Parathyroid adenoma (tissue), 2 donors: Measurements from ENCODE around the gene STPG4.

Source experiments
- H2AFZ ChIP-seq: fragments of 300-600 bp; sonication (generic); one replicate; pipeline ENCODE4 v1.7.0; 2017; ENCODE audit warnings: antibody characterized with exemption, mild to moderate bottlenecking
- H3K27ac ChIP-seq: fragments of 300-600 bp; sonication (generic); one replicate; pipeline ENCODE4 v1.7.0; 2017
- H3K27me3 ChIP-seq: fragments of 300-600 bp; sonication (generic); one replicate; pipeline ENCODE4 v1.7.0; 2017; ENCODE audit warnings: low read length; ENCODE audit not compliant: control insufficient read depth, insufficient read depth
- H3K36me3 ChIP-seq: fragments of 300-600 bp; sonication (generic); one replicate; pipeline ENCODE4 v1.7.0; 2017; ENCODE audit warnings: low read length; ENCODE audit not compliant: control insufficient read depth, insufficient read depth
- H3K4me1 ChIP-seq: fragments of 300-600 bp; sonication (generic); one replicate; pipeline ENCODE4 v1.7.0; 2017; ENCODE audit warnings: control low read depth
- H3K4me2 ChIP-seq: fragments of 300-600 bp; sonication (generic); one replicate; pipeline ENCODE4 v1.7.0; 2017; ENCODE audit warnings: low read length
- H3K4me3 ChIP-seq: fragments of 300-600 bp; sonication (generic); one replicate; pipeline ENCODE4 v1.7.0; 2017; ENCODE audit warnings: low read depth, low read length
- H3K79me2 ChIP-seq: fragments of 300-600 bp; sonication (generic); one replicate; pipeline ENCODE4 v1.7.0; 2017; ENCODE audit warnings: control low read depth
- H3K9ac ChIP-seq: fragments of 300-600 bp; sonication (generic); one replicate; pipeline ENCODE4 v1.7.0; 2017; ENCODE audit warnings: mild to moderate bottlenecking
- H3K9me3 ChIP-seq: fragments of 300-600 bp; sonication (generic); one replicate; pipeline ENCODE4 v1.7.0; 2017; ENCODE audit warnings: low read length; ENCODE audit not compliant: control insufficient read depth
- CTCF ChIP-seq: fragments of 300-600 bp; sonication (generic); IDR thresholded peaks from one replicate; pipeline ENCODE4 v1.7.0; 2017; ENCODE audit warnings: antibody characterized with exemption, mild to moderate bottlenecking
- donor health status: primary hyperparathyroidism.

Gene STPG4

DNA sequence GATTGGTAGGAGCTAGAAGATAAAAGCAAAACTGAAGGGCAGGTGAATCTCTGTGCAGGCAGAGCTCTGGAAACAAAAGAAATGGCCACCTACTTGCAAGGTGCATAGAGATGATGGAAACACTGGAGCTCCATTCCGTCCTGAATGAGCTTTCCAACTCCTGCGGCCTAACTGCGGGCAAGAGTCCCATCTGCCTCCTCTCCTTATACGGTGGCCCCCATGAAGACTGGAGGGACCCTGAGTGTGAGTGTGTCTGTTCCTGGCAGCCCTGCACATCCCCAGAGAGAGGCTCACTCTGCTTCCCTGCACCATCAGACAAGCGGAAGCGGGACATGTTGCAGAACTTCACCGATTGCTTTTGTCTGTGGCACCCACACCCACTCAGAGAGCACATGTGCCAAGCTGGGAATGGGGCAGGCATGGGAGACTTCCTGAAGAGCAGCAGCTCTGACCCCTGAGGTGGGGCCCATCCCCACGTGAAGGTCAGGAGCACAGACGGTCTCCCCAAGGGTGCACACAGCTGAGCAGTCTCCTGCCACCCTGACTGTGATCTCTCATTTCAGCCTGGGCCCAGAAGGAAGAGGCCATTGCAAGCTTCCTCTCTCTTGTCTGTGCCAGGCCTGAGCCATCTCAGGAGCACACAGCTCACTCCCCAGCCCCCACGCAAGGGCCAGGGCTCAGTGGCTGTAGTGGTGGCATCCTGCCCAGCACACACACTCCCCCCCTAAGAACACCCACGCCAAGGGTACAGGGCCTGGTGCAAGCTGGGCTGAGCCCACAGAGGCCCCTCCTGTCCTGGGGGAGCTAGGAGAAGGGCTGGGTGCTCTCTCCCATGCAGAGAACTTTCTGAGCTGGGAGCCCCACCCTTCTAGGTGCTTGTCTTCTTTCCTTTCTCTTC is 75.3 kb downstream of the STPG4 start:
- Histone ChIP-seq H3K4me3 (no peak overlapping the region), H3K9ac (no peak overlapping the region), H3K36me3 (no peaks in the 10 kb centered on the region), H3K4me2 (no peak overlapping the region), H3K4me1 (peaks cover 7% of the 10 kb centered on the region), H3K79me2 (no peaks in the 10 kb centered on the region), H3K27me3 (no peaks in the 10 kb centered on the region), H2AFZ (peak overlapping the region; percentile 46), H3K9me3 (no peaks in the 10 kb centered on the region), H3K27ac (no peak overlapping the region)
- TF ChIP-seq CTCF = no peak

- Histone ChIP-seq H3K4me2 (no peak overlapping the region), H3K36me3 (no peaks in the 10 kb centered on the region), H3K9ac (no peak overlapping the region), H2AFZ (no peak overlapping the region), H3K9me3 (no peaks in the 10 kb centered on the region), H3K4me1 (peaks cover 7% of the 10 kb centered on the region), H3K4me3 (no peak overlapping the region), H3K27me3 (no peaks in the 10 kb centered on the region), H3K79me2 (no peaks in the 10 kb centered on the region), H3K27ac (no peak overlapping the region)
- TF ChIP-seq CTCF = no peak
Measured at GRCh38 chr2:47078541-47079482, 76.3 kb downstream of the STPG4 start.

DNA sequence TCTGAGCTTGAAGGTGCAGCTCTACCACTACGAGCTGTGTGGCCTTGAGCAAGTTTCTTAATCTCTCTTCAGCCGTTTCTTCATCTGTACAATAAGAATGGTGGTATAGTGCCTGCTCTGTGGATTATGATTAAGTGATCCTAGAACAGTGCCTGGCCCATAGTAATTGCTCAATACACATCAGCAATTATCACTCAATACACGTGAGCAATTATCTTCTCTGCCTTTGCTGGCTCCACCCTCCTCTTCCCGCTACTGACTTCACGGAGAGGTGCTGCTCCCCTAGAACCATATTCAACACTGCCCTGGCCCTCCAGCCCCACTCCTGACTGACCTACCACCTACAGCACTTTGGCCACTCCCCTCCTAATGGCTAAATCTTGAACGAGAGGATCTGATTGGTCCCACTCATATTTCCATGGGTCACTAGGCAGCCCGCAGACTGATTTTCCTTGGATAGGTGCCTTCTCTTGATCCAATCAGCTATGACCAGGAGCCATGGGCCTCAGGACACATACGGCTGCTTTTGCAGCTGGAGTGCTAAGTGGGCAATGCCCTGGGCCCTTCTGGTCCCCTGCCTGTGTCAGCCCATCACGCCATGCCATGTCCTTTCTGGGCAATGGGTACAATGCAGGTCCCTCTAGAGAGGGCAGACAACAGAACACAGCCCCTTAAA is 77.5 kb downstream of the STPG4 start:
- Histone ChIP-seq H3K36me3 (no peaks in the 10 kb centered on the region), H3K9ac (no peak overlapping the region), H3K9me3 (no peaks in the 10 kb centered on the region), H3K79me2 (no peaks in the 10 kb centered on the region), H3K27me3 (no peaks in the 10 kb centered on the region), H2AFZ (no peak overlapping the region), H3K27ac (no peak overlapping the region), H3K4me1 (peaks cover 7% of the 10 kb centered on the region), H3K4me2 (no peak overlapping the region), H3K4me3 (no peak overlapping the region)
- TF ChIP-seq CTCF = no peak

DNA sequence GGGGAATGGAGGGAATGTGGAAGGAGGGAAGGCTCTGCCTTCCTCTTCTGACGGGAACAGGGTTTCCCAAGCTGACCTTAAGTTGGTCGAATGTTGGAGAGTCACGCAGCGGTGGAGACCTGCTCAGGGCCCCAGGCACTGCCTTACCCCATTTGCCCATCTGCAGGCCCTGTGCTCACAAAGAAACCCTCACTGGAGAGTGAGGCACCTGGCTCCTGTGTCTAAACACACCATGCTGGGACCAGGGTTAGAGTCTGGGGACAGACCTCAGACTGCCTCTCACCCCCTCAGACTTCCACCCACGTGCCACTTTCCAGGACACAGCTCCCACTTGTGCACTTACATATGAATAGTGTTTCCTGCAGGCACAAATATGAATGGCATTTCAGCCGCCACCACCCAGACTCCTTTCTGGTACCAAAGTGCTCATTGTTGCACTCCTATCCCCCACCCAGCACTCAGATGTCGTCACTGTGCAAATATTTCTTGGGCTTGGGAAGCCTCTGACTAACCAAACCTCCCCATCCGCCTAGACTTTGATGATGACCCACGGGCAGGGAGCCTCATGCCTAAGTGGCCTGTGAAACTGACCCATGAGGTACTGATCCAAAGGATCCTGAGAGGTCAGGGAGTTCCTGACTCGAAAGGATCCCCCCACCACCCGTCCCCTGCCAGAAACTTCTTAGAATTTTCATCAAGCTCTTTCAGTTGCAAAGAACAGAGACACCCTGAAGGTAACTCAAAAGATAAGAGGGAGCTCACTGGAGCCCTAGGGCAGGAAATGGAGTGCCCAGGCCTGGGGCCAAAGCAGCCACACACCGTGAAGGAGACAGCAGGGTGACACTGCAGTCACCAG is 78.3 kb downstream of the STPG4 start:
- Histone ChIP-seq H3K79me2 (no peaks in the 10 kb centered on the region), H3K4me2 (no peak overlapping the region), H3K9ac (no peak overlapping the region), H3K27ac (no peak overlapping the region), H3K4me1 (peaks cover 7% of the 10 kb centered on the region), H3K27me3 (no peaks in the 10 kb centered on the region), H2AFZ (no peak overlapping the region), H3K9me3 (no peaks in the 10 kb centered on the region), H3K4me3 (no peak overlapping the region), H3K36me3 (no peaks in the 10 kb centered on the region)
- no peak for TF ChIP-seq CTCF
